Erythroblast (primary cell): ENCODE measurements around the gene AIPL1.
A peak's percentile ranks its signal among the peaks of the same experiment; 100 is the strongest.

Experiments used
- DNase-seq, 2 experiments: peaks; one replicate each; lab custom pipeline; 2025; lab: John Stamatoyannopoulos, UW
- GATA1 ChIP-seq: IDR thresholded peaks from 2 replicates; pipeline ENCODE4 v1.6.1; 2011; ENCODE audit warnings: low read depth, mild to moderate bottlenecking, control low read depth, low read length, moderate library complexity
- POLR2A ChIP-seq: IDR thresholded peaks from 2 replicates; pipeline ENCODE4 v1.6.1; 2011; ENCODE audit warnings: mild to moderate bottlenecking, low read length

The AIPL1 gene

GRCh38 chr17:6461792-6462524 is 27.0 kb upstream of the AIPL1 start:
- no peak for DNase-seq
- TF ChIP-seq POLR2A (no peak), GATA1 (no peak)

GRCh38 chr17:6461246-6461645 is 26.3 kb upstream of the AIPL1 start:
- TF ChIP-seq GATA1 (no peak), POLR2A (no peak)
- no peak for DNase-seq

DNA sequence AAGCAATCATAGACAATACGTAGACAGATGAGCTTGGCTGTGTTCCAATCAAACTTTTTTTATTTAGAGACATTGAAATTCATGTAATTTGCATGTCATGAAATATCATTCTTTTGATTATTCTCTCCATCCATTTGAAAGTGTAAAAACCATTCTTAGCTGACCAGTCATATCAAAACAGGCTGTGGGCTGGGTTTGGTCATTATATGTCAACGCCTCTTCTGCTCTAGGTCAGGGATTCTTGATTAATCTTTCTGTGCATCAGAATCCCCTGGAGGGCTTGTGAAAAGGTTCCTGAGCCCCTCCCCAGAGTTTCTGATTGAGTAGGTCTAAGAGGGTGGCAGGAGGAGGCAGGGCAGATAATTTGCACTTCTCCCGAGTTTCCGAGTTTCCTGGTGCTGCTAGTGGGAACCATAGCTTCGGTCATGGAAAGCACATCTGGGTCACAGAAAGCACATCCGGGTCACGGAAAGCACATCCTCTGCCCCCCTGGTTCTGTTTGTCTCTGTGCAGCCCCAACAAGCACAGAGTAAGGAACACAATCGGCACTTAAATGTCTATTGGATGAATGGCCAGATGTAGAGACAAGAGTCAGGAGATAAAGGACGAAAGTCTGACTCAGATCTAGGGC is 25.7 kb upstream of the AIPL1 start:
- DNase-seq, result no peak

DNA sequence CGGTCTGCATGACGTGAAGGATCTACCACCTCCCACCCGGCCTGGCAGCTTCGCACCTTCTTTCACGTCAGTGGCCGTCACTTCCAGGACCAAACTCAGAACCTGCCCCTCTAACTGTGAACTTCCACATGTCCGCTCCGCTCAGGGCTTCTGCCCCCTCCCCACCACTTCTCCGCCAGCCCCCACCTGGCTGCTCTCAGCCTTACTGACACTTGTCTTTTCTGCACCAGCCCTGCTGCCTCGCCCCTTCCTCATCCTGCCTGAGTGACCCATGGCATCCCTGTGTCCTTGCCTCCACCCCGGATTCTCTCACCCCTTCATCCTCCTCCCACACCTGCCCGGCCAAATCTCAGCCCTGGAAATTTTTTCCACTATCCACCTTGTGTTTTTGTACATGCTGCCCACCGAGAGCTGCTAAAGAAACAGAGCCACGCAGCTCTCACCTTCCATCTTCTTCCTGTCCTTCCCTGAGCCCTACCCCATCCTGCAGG is 23.6 kb upstream of the AIPL1 start:
- DNase-seq, result no peak

More for the DNA sequence above, 25.7 kb upstream of the AIPL1 start:
- TF ChIP-seq GATA1 (no peak), POLR2A (no peak)

DNA sequence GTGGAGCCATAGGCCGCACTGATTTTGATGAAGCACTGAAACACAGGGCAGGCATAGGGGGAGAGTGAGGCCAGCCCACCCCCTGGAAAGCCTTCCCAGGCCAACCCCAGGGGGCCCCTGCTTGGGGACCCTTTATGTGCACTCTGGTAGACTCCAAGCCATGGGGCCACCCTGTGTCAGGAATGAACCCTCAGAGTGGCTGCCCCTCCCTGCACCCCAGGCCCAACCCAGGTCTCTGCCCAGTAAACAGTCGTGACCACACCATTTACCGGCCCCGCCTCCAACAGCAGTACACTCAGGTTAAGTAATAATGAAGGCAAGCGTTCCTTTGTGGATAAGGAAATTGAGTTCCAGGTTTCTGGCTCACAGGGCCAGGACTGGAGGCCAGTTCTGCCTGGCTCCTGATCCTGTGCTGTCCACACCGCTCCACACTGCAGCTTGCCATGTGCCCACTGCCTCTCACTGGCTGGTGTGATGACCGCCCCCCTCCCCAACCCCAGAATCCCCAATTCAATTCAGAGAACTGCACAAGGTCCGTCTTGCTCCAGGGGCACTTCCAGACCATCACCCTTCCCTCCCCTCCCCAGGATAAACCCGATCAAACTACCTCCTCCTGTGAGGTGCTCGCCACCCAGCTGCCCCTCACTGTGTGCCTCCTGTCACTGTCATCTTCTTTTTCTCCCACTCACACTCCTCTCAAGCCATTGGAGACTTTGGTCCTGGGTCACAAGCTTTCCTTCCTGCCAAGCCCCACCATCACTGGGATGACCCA is 23.0 kb upstream of the AIPL1 start:
- no peak for TF ChIP-seq GATA1
- no peak for TF ChIP-seq POLR2A
- DNase-seq, result no peak

More for the DNA sequence above, 23.6 kb upstream of the AIPL1 start:
- TF ChIP-seq POLR2A, result no peak
- no peak for TF ChIP-seq GATA1

GRCh38 chr17:6456914-6457687 is 22.2 kb upstream of the AIPL1 start:
- DNase-seq, result peak in 1 of 2 experiments; percentile 12
- TF ChIP-seq POLR2A (no peak), GATA1 (no peak)

DNA sequence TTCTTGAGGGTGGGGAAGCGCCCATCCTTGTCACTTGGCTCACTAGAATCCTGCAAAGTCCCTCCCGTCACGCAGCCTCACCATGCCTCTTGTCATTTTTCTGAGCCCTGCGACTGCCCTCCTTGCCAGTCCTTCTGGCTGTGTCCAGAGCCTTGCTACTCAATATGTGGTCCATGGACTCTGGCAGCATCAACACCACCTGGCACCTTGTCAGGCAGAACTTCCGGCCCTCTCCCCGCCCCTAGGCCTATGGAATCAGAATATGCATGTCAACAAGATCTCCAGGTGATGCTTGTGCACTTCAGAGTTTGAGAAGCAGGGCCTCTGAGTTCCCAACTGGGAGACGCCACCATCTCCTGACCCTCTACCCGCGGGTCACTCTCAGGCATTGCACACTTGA is 21.4 kb upstream of the AIPL1 start:
- no peak for DNase-seq

GRCh38 chr17:6455321-6455705 is 20.4 kb upstream of the AIPL1 start:
- no peak for TF ChIP-seq GATA1
- DNase-seq, result no peak

More for the DNA sequence above, 21.4 kb upstream of the AIPL1 start:
- TF ChIP-seq POLR2A (no peak), GATA1 (no peak)

GRCh38 chr17:6454495-6455320 is 19.8 kb upstream of the AIPL1 start:
- no peak for DNase-seq
- no peak for TF ChIP-seq POLR2A
- TF ChIP-seq GATA1, result no peak

DNA sequence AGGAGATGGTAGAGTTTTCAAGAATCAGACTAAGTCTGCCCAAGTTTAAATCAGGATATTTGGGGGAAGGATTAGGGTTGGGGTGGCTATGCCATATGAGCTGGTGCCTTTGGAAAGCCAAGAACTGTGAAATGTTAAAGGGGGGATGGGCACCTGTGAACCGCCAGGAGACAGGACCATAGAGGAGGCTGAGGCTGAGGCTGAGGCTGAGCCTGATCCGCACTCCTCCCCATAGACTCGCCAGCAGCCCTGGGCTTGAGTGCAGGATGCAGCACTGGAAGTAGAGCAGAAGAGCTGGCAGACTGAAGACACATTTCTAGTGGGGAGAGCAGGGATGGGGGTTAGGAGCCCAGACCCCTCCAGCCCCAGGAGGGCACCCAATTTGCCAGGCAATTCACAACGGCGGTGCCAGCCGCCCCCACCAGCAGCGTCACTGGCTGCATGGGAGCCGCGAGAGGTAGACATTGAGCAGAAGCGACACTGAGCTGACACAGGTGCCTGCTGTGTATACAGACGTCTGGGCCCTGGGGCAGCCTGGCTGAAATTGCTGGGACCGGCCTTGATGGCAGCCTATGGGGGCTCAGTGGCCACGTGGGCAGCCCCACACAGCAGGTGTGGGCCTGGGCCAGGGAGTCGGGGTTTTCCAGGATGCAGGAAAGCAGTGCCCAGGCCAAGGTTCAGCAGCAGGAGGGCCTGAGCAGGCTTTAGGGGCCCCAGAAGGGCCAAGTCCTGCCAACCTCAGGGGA is 18.5 kb upstream of the AIPL1 start:
- no peak for DNase-seq
- no peak for TF ChIP-seq POLR2A
- TF ChIP-seq GATA1, result no peak

DNA sequence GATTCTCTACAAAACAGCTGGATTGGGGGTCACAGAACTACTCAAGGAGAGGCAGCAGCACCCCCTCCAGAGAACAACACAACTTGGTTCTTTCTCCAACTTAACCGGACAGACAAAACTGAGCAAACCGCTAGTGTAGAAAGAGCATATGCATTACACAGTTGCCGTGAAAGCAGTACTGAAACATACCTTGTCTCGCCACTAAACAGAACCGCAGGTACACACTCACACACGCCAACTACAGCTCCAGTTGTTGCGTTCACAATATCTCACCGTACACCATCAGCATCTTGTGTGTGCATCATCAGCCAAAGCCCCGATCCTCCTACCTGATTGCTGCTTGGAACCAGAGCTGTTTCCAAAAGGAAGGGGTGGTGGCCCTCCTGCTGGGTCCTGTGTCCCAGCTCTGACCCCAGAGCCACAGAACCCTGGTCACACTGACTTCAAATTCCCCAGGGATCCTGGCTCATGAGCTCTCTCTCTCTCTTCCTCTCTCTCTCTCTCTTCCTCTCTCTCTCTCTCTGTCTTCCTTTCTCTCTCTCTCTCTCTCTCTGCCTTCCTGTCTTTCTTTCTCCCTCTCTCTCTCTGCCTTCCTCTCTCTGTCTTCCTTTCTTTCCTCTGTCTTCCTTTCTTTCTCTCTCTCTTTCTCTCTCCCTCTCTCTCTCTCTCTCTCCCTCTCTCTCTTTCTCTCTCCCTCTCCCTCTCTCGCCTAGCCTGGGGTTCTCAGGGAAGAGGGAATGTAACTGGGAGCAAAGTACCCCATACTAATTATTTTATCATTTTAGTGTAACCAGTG is 17.7 kb upstream of the AIPL1 start:
- DNase-seq, result no peak
- TF ChIP-seq POLR2A (no peak), GATA1 (no peak)
